Testis (tissue), 3 donors: ENCODE measurements around the gene MMP15. TPM values are rescaled to one million over a fixed set of nuclear protein-coding genes. Genes with fewer than 3 reads are reported as not detected.

ENCODE experiments used
- DNase-seq: peaks from one replicate; pipeline ENCODE4 v3.0.0-alpha.2; 2019
- H3K27ac ChIP-seq, 2 donors: fragments of 200-600 bp; sonication (generic); one replicate each; pipeline ENCODE4 v1.5.1; 2019
- H3K27me3 ChIP-seq: fragments of 200-600 bp; sonication (generic); one replicate; pipeline ENCODE4 v1.5.1; 2019
- H3K36me3 ChIP-seq: fragments of 200-600 bp; sonication (generic); one replicate; pipeline ENCODE4 v1.5.1; 2017; ENCODE audit warnings: low read depth; ENCODE audit errors: missing control alignments
- H3K4me1 ChIP-seq: fragments of 200-600 bp; sonication (generic); one replicate; pipeline ENCODE4 v1.5.1; 2019
- H3K4me3 ChIP-seq, 2 donors: fragments of 200-600 bp; sonication (generic); one replicate each; pipeline ENCODE4 v1.5.1; 2017 to 2019
- H3K9me3 ChIP-seq: fragments of 200-600 bp; sonication (generic); one replicate; pipeline ENCODE4 v1.5.1; 2017
- CTCF ChIP-seq, 3 experiments: fragments of 450-650 bp in 2 of 3; fragments of 200-600 bp in 1 of 3; sonication (generic) in 1 of 3; IDR thresholded peaks; one replicate each; pipeline ENCODE4 v1.5.1; 2016 to 2019; ENCODE audit warnings: antibody characterized with exemption in 3 of 3, mild to moderate bottlenecking in 2 of 3, moderate library complexity in 1 of 3
- POLR2A ChIP-seq: fragments of 450-650 bp; IDR thresholded peaks from one replicate; pipeline ENCODE4 v1.6.1; 2017; ENCODE audit warnings: antibody characterized with exemption, mild to moderate bottlenecking, moderate library complexity
- WGBS, 2 donors: methylation state at CpG; one replicate each; pipeline ENCODE4 v1.1.5; 2018; 5-methylcytosine and 5-hydroxymethylcytosine counted together
- intact Hi-C: fragments of 100-400 bp; cut with DNase I; formaldehyde crosslinking; loops from one replicate; pipeline ENCODE4 v1.15.1; 2023; ENCODE audit warnings: low total_unique reads
- polyA plus RNA-seq: library from polyadenylated mRNA; stranded (reverse); fragments of 350-450 nt; fragmentation: Illumina TruSeq; extraction: RNeasy Lipid Tissue Mini Kit (QIAGEN cat#74804); gene quantifications from one replicate; pipeline ENCODE4 v1.2.3, GENCODE V29; 2014; ENCODE audit warnings: low read depth, low replicate concordance; ENCODE audit not compliant: insufficient read depth
- total RNA-seq, 2 donors: library from RNA; depleted of rRNA; stranded (reverse); fragments of >200 nt; gene quantifications; one replicate each; pipeline ENCODE4 v1.2.3, GENCODE V29; 2016

Gene MMP15
- total and polyA plus RNA-seq, 3 donors from 2014 or later = 80.6 to 300 (median 194) TPM

GRCh38 chr16:58040945-58041627, 15.5 kb downstream of the MMP15 start:
- Histone ChIP-seq H3K9me3 (no peaks in the 10 kb centered on the region), H3K4me1 (peaks cover 7% of the 10 kb centered on the region), H3K36me3 (no peaks in the 10 kb centered on the region), H3K27me3 (no peaks in the 10 kb centered on the region), H3K4me3 (no peak overlapping the region), H3K27ac (no peak overlapping the region)
- TF ChIP-seq CTCF (IDR thresholded peaks at IDR 0.05) (no peak), POLR2A (no peak)
- 86 to 89% methylated on average over 6 to 14 of the region's 14 CpGs for WGBS, 2 donors
- intact Hi-C loops = no loop called here
- no peak for DNase-seq

GRCh38 chr16:58041628-58041955, 16.0 kb downstream of the MMP15 start:
- 89 to 91% methylated on average over 15 of the region's 18 CpGs for WGBS, 2 donors
- TF ChIP-seq CTCF (IDR thresholded peaks at IDR 0.05) = no peak
- no peak for TF ChIP-seq POLR2A
- intact Hi-C loops = no loop called here
- no peaks in the 10 kb centered on the region for H3K36me3 ChIP-seq
- H3K27me3 ChIP-seq = no peaks in the 10 kb centered on the region
- H3K4me3 ChIP-seq = no peak overlapping the region
- no peak for DNase-seq
- H3K9me3 ChIP-seq = no peaks in the 10 kb centered on the region
- H3K27ac ChIP-seq = no peak overlapping the region
- H3K4me1 ChIP-seq = peaks cover 7% of the 10 kb centered on the region

DNA sequence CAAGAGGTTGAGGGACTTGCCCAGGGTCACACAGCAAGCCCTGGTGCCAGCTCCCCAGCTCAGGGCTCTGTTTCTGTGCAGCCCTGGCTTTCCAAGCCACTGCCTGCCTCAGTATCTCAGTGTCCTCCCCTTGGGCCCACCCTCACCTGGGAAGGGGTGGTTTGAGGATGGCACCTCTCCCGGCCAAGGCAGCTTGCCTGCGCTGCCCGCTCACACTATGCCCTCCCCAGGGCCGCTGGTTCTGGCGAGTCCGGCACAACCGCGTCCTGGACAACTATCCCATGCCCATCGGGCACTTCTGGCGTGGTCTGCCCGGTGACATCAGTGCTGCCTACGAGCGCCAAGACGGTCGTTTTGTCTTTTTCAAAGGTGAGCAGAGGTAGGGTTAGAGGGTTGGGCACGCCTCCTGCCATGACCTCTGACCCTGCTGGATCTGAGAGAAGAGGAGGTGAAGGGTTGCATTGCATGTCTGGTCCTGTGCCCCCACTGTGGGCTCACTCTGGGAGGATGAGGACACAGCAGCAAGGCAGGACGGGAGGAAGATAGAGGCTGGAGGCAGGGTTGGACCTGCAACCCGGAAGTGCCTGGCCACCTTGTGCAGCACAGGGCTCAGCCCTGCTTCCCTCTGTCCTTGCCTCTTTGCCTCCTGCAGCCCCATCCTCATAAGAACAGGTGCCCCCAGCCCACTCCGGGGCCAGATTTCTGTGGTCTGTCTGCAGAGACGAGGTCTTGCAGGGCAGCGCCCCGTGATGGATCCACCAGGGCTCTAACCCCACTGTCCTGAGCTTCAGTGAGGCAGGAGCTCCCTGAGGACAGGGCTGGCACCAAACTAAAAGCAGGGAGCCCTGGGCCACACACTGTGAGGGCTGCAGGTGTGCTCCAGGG, 16.7 kb downstream of the MMP15 start:
- TF ChIP-seq CTCF (IDR thresholded peaks at IDR 0.05) (no peak), POLR2A (no peak)
- Histone ChIP-seq H3K9me3 (no peaks in the 10 kb centered on the region), H3K4me1 (peaks cover 12% of the 10 kb centered on the region), H3K4me3 (no peak overlapping the region), H3K27me3 (no peaks in the 10 kb centered on the region), H3K27ac (no peak overlapping the region), H3K36me3 (no peaks in the 10 kb centered on the region)
- WGBS, 2 donors = 91 to 94% methylated on average over 19 to 22 of the region's 22 CpGs
- intact Hi-C loops = no loop called here
- DNase-seq = no peak

DNA sequence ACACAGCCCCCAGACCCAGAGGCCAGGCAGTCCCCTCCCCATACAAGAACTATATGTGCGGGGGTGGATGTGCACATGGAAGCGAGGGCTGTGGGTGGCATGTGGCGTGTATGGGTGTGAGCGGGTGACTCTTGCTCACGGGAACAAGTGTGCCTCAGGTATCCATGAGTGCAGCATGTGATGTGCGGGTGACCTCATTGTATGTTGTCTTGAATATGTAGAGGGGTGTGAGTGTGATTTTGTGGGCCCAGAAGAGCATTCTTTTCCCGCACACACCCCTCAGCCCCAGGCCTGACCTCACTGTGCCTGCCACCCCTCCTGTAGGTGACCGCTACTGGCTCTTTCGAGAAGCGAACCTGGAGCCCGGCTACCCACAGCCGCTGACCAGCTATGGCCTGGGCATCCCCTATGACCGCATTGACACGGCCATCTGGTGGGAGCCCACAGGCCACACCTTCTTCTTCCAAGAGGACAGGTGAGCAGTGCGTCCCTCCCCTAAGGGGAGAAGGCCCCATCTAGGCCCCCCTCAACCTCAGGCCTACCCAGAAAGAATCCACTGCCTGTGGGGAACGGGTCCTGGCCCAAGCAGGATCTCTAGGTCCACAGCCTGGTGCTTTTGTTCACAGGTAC, 17.4 kb downstream of the MMP15 start:
- H3K4me1 ChIP-seq = peaks cover 19% of the 10 kb centered on the region
- WGBS, 2 donors = 89 to 91% methylated on average over 10 to 16 of the region's 16 CpGs
- H3K27ac ChIP-seq = no peak overlapping the region
- no peak overlapping the region for H3K4me3 ChIP-seq
- no peaks in the 10 kb centered on the region for H3K36me3 ChIP-seq
- DNase-seq = no peak
- no peaks in the 10 kb centered on the region for H3K27me3 ChIP-seq
- intact Hi-C loops = no loop called here
- H3K9me3 ChIP-seq = no peaks in the 10 kb centered on the region
- TF ChIP-seq POLR2A (no peak), CTCF (IDR thresholded peaks at IDR 0.05) (no peak)
